Measurements from ENCODE around the gene TLL2.

DNA sequence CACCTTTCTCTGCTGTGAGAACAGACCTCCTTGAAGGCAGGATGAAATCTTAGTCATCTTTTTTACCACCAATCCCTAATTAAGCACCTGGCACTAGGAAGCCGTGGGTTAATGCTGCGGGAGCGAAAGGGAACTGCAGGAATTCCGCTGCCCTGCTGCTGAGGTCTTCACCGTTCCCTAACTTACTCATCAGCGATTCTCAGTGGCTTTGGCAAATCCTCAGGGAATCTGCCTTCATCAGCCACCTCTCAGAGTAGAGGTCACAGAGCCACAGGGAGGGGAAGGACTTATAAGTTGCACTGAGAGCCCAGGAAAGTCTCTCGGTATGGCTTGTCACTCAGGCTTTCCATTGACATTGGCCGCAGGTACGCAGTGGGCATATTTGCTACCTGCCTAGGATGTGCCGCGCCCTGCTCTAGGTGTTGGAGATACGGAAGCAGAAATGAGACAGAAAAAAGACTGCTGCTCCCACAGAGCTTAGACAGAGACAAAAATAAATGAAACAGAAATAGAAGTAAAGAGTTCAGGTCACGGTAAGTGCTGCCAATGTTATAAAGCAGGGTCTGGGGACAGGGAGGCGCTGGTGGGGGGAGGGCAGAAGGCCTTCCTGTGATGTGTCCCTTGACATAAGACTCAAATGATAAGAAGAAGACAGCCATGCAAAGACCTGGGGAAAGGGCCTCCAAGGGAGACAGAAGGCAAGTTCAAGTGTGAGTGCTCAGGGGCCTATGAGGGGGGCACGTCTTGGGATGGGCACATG lies 82.3 kb downstream of the TLL2 start:
- TF ChIP-seq EP300 (IDR thresholded peaks at IDR 0.05) (no peak), POLR2A (IDR thresholded peaks at IDR 0.05) (no peak)
- TF ChIP-seq, protein P1, sequence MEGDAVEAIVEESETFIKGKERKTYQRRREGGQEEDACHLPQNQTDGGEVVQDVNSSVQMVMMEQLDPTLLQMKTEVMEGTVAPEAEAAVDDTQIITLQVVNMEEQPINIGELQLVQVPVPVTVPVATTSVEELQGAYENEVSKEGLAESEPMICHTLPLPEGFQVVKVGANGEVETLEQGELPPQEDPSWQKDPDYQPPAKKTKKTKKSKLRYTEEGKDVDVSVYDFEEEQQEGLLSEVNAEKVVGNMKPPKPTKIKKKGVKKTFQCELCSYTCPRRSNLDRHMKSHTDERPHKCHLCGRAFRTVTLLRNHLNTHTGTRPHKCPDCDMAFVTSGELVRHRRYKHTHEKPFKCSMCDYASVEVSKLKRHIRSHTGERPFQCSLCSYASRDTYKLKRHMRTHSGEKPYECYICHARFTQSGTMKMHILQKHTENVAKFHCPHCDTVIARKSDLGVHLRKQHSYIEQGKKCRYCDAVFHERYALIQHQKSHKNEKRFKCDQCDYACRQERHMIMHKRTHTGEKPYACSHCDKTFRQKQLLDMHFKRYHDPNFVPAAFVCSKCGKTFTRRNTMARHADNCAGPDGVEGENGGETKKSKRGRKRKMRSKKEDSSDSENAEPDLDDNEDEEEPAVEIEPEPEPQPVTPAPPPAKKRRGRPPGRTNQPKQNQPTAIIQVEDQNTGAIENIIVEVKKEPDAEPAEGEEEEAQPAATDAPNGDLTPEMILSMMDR (IDR thresholded peaks at IDR 0.05), result no peak

Data from tibial nerve (tissue), 4 donors.